ENCODE results near the gene FCRL4.

Gene FCRL4

GRCh38 chr1:157542676-157543075 lies 55.2 kb downstream of the FCRL4 start:
- H2AFZ ChIP-seq (ENCODE audit: low read length): no peak overlapping the region
- no peak overlapping the region for H4K8ac ChIP-seq (ENCODE audit: low read depth, low read length)
- no peak overlapping the region for H3K18ac ChIP-seq (ENCODE audit: low read length)
- H3K27ac ChIP-seq (replicated peaks; ENCODE audit: low read length): no peak overlapping the region
- H3K4me1 ChIP-seq (ENCODE audit: control insufficient read depth in 2 of 2, insufficient read depth in 1 of 2, low read depth in 1 of 2, low read length in 2 of 2): no peaks in the 10 kb centered on the region
- H2BK12ac ChIP-seq (ENCODE audit: low read length): no peak overlapping the region
- no peak overlapping the region for H3K23ac ChIP-seq (ENCODE audit: low read depth, low read length, poor library complexity)
- DNase-seq (ENCODE audit: low spot score): no peak
- H3K4me3 ChIP-seq (ENCODE audit: low read length in 2 of 2): no peak overlapping the region
- no peaks in the 10 kb centered on the region for H3K9me3 ChIP-seq (replicated peaks in 1 of 2; ENCODE audit: control insufficient read depth in 2 of 2, insufficient read depth in 1 of 2, low read depth in 1 of 2, low read length in 2 of 2)
- no peak overlapping the region for H3K14ac ChIP-seq (ENCODE audit: low read length)
- H3K27me3 ChIP-seq (ENCODE audit: control insufficient read depth in 3 of 3, insufficient read depth in 3 of 3, low read depth in 1 of 3, low read length in 3 of 3): no peaks in the 10 kb centered on the region
- WGBS, 2 donors (ENCODE audit: extremely low coverage in 2 of 2, insufficient read length in 2 of 2, insufficient replicate concordance in 1 of 2): no CpG with 5 or more reads among the region's 6 CpGs
- H2BK15ac ChIP-seq (ENCODE audit: low read length): no peak overlapping the region
- no peak overlapping the region for H3K4me2 ChIP-seq (ENCODE audit: insufficient read depth, low read length, poor library complexity, severe bottlenecking)
- H2BK120ac ChIP-seq (ENCODE audit: low read depth, low read length): no peak overlapping the region
- H3K36me3 ChIP-seq (replicated peaks in 1 of 2; ENCODE audit: control insufficient read depth in 2 of 2, insufficient read depth in 2 of 2, low read length in 2 of 2): no peaks in the 10 kb centered on the region
- no peak overlapping the region for H2BK5ac ChIP-seq (ENCODE audit: low read length)
- no peak overlapping the region for H4K91ac ChIP-seq (ENCODE audit: low read depth, low read length, poor library complexity)
- no peak overlapping the region for H2AK5ac ChIP-seq (ENCODE audit: low read depth, low read length)
- no peak overlapping the region for H3K4ac ChIP-seq (ENCODE audit: low read length)
- no peak overlapping the region for H3K9ac ChIP-seq (ENCODE audit: low read depth, low read length, poor library complexity)
- H3K79me1 ChIP-seq (ENCODE audit: low read depth, low read length): no peaks in the 10 kb centered on the region

- WGBS, 2 donors (ENCODE audit: extremely low coverage in 2 of 2, insufficient read length in 2 of 2, insufficient replicate concordance in 1 of 2): 100% methylated on average over 1 of the region's 3 CpGs; no CpG with 5 or more reads in 1 of the 2 donors
- no peak overlapping the region for H2BK12ac ChIP-seq (ENCODE audit: low read length)
- no peak overlapping the region for H4K8ac ChIP-seq (ENCODE audit: low read depth, low read length)
- H3K27ac ChIP-seq (replicated peaks; ENCODE audit: low read length): no peak overlapping the region
- H2AK5ac ChIP-seq (ENCODE audit: low read depth, low read length): no peak overlapping the region
- no peak for DNase-seq (ENCODE audit: low spot score)
- H3K23ac ChIP-seq (ENCODE audit: low read depth, low read length, poor library complexity): no peak overlapping the region
- no peak overlapping the region for H4K91ac ChIP-seq (ENCODE audit: low read depth, low read length, poor library complexity)
- H2BK120ac ChIP-seq (ENCODE audit: low read depth, low read length): no peak overlapping the region
- no peaks in the 10 kb centered on the region for H3K4me1 ChIP-seq (ENCODE audit: control insufficient read depth in 2 of 2, insufficient read depth in 1 of 2, low read depth in 1 of 2, low read length in 2 of 2)
- H3K18ac ChIP-seq (ENCODE audit: low read length): no peak overlapping the region
- H3K4me2 ChIP-seq (ENCODE audit: insufficient read depth, low read length, poor library complexity, severe bottlenecking): no peak overlapping the region
- no peaks in the 10 kb centered on the region for H3K79me1 ChIP-seq (ENCODE audit: low read depth, low read length)
- H2AFZ ChIP-seq (ENCODE audit: low read length): no peak overlapping the region
- no peak overlapping the region for H3K9ac ChIP-seq (ENCODE audit: low read depth, low read length, poor library complexity)
- H3K9me3 ChIP-seq (replicated peaks in 1 of 2; ENCODE audit: control insufficient read depth in 2 of 2, insufficient read depth in 1 of 2, low read depth in 1 of 2, low read length in 2 of 2): no peaks in the 10 kb centered on the region
- H2BK15ac ChIP-seq (ENCODE audit: low read length): no peak overlapping the region
- no peak overlapping the region for H3K4me3 ChIP-seq (ENCODE audit: low read length in 2 of 2)
- H3K14ac ChIP-seq (ENCODE audit: low read length): no peak overlapping the region
- H3K36me3 ChIP-seq (replicated peaks in 1 of 2; ENCODE audit: control insufficient read depth in 2 of 2, insufficient read depth in 2 of 2, low read length in 2 of 2): no peaks in the 10 kb centered on the region
- no peak overlapping the region for H2BK5ac ChIP-seq (ENCODE audit: low read length)
- H3K27me3 ChIP-seq (ENCODE audit: control insufficient read depth in 3 of 3, insufficient read depth in 3 of 3, low read depth in 1 of 3, low read length in 3 of 3): no peaks in the 10 kb centered on the region
- H3K4ac ChIP-seq (ENCODE audit: low read length): no peak overlapping the region
Observed at GRCh38 chr1:157540852-157541251, 57.0 kb downstream of the FCRL4 start.

- Histone ChIP-seq H3K4me1 (ENCODE audit: control insufficient read depth in 2 of 2, insufficient read depth in 1 of 2, low read depth in 1 of 2, low read length in 2 of 2) (no peaks in the 10 kb centered on the region), H3K27ac (replicated peaks; ENCODE audit: low read length) (no peak overlapping the region), H2BK120ac (ENCODE audit: low read depth, low read length) (no peak overlapping the region)
Observed at GRCh38 chr1:157540160-157540748, 57.6 kb downstream of the FCRL4 start.

GRCh38 chr1:157539568-157539967 lies 58.3 kb downstream of the FCRL4 start:
- H2BK12ac ChIP-seq (ENCODE audit: low read length): no peak overlapping the region
- H3K36me3 ChIP-seq (replicated peaks in 1 of 2; ENCODE audit: control insufficient read depth in 2 of 2, insufficient read depth in 2 of 2, low read length in 2 of 2): no peaks in the 10 kb centered on the region
- H3K9ac ChIP-seq (ENCODE audit: low read depth, low read length, poor library complexity): no peak overlapping the region
- no peak overlapping the region for H2BK5ac ChIP-seq (ENCODE audit: low read length)
- H4K8ac ChIP-seq (ENCODE audit: low read depth, low read length): no peak overlapping the region
- no peak overlapping the region for H2BK120ac ChIP-seq (ENCODE audit: low read depth, low read length)
- H3K14ac ChIP-seq (ENCODE audit: low read length): no peak overlapping the region
- H3K9me3 ChIP-seq (replicated peaks in 1 of 2; ENCODE audit: control insufficient read depth in 2 of 2, insufficient read depth in 1 of 2, low read depth in 1 of 2, low read length in 2 of 2): no peaks in the 10 kb centered on the region
- no peak overlapping the region for H2BK15ac ChIP-seq (ENCODE audit: low read length)
- no peak overlapping the region for H4K91ac ChIP-seq (ENCODE audit: low read depth, low read length, poor library complexity)
- DNase-seq (ENCODE audit: low spot score): no peak
- H3K27ac ChIP-seq (replicated peaks; ENCODE audit: low read length): no peak overlapping the region
- no peaks in the 10 kb centered on the region for H3K27me3 ChIP-seq (ENCODE audit: control insufficient read depth in 3 of 3, insufficient read depth in 3 of 3, low read depth in 1 of 3, low read length in 3 of 3)
- no peaks in the 10 kb centered on the region for H3K4me1 ChIP-seq (ENCODE audit: control insufficient read depth in 2 of 2, insufficient read depth in 1 of 2, low read depth in 1 of 2, low read length in 2 of 2)
- H2AFZ ChIP-seq (ENCODE audit: low read length): no peak overlapping the region
- H2AK5ac ChIP-seq (ENCODE audit: low read depth, low read length): no peak overlapping the region
- H3K23ac ChIP-seq (ENCODE audit: low read depth, low read length, poor library complexity): no peak overlapping the region
- H3K4me3 ChIP-seq (ENCODE audit: low read length in 2 of 2): no peak overlapping the region
- H3K4me2 ChIP-seq (ENCODE audit: insufficient read depth, low read length, poor library complexity, severe bottlenecking): no peak overlapping the region
- no peak overlapping the region for H3K4ac ChIP-seq (ENCODE audit: low read length)
- no peak overlapping the region for H3K18ac ChIP-seq (ENCODE audit: low read length)
- H3K79me1 ChIP-seq (ENCODE audit: low read depth, low read length): no peaks in the 10 kb centered on the region

More at GRCh38 chr1:157540160-157540748, 57.6 kb downstream of the FCRL4 start:
- no peaks in the 10 kb centered on the region for H3K79me1 ChIP-seq (ENCODE audit: low read depth, low read length)
- H3K14ac ChIP-seq (ENCODE audit: low read length): no peak overlapping the region
- no peak overlapping the region for H3K4me3 ChIP-seq (ENCODE audit: low read length in 2 of 2)
- no peaks in the 10 kb centered on the region for H3K27me3 ChIP-seq (ENCODE audit: control insufficient read depth in 3 of 3, insufficient read depth in 3 of 3, low read depth in 1 of 3, low read length in 3 of 3)
- H3K4ac ChIP-seq (ENCODE audit: low read length): no peak overlapping the region
- H4K91ac ChIP-seq (ENCODE audit: low read depth, low read length, poor library complexity): no peak overlapping the region
- no CpG with 5 or more reads among the region's 2 CpGs for WGBS, 2 donors (ENCODE audit: extremely low coverage in 2 of 2, insufficient read length in 2 of 2, insufficient replicate concordance in 1 of 2)
- H3K36me3 ChIP-seq (replicated peaks in 1 of 2; ENCODE audit: control insufficient read depth in 2 of 2, insufficient read depth in 2 of 2, low read length in 2 of 2): no peaks in the 10 kb centered on the region
- no peak overlapping the region for H2BK12ac ChIP-seq (ENCODE audit: low read length)
- no peak overlapping the region for H2BK15ac ChIP-seq (ENCODE audit: low read length)
- H3K18ac ChIP-seq (ENCODE audit: low read length): no peak overlapping the region
- no peak overlapping the region for H2AFZ ChIP-seq (ENCODE audit: low read length)
- DNase-seq (ENCODE audit: low spot score): no peak
- H4K8ac ChIP-seq (ENCODE audit: low read depth, low read length): no peak overlapping the region
- no peak overlapping the region for H3K4me2 ChIP-seq (ENCODE audit: insufficient read depth, low read length, poor library complexity, severe bottlenecking)
- no peak overlapping the region for H3K23ac ChIP-seq (ENCODE audit: low read depth, low read length, poor library complexity)
- no peak overlapping the region for H3K9ac ChIP-seq (ENCODE audit: low read depth, low read length, poor library complexity)
- H2AK5ac ChIP-seq (ENCODE audit: low read depth, low read length): no peak overlapping the region
- no peaks in the 10 kb centered on the region for H3K9me3 ChIP-seq (replicated peaks in 1 of 2; ENCODE audit: control insufficient read depth in 2 of 2, insufficient read depth in 1 of 2, low read depth in 1 of 2, low read length in 2 of 2)
- no peak overlapping the region for H2BK5ac ChIP-seq (ENCODE audit: low read length)
